H1 (cell line): ENCODE measurements around the gene RGS8. TPM values are rescaled to one million over a fixed set of nuclear protein-coding genes. Genes with fewer than 3 reads are reported as not detected.

ENCODE experiments used
- CHD7 ChIP-seq: fragments of 300-600 bp; sonication (generic); IDR thresholded peaks from 2 replicates; pipeline ENCODE4 v1.7.1; 2012; ENCODE audit warnings: low read length, moderate library complexity, mild to moderate bottlenecking, inconsistent platforms; ENCODE audit not compliant: insufficient replicate concordance
- GABPA ChIP-seq: IDR thresholded peaks from 2 replicates; pipeline ENCODE4 v1.6.1; 2011; ENCODE audit warnings: mild to moderate bottlenecking, low read length, moderate library complexity, borderline replicate concordance; ENCODE audit not compliant: insufficient read depth
- HDAC2 ChIP-seq, 2 experiments: fragments of 300-600 bp in 1 of 2; sonication (generic) in 1 of 2; IDR thresholded peaks; 2 replicates each; pipeline ENCODE4 v1.6.1; 2011 to 2012; ENCODE audit warnings: low read depth in 2 of 2, low read length in 2 of 2, mild to moderate bottlenecking in 2 of 2, moderate library complexity in 2 of 2, borderline replicate concordance in 1 of 2, inconsistent platforms in 1 of 2
- RAD21 ChIP-seq, 2 experiments: IDR thresholded peaks in 1 of 2; conservative IDR thresholded peaks in 1 of 2; 2 replicates each; pipeline ENCODE4 v1.6.1; 2011; ENCODE audit warnings: low read depth in 2 of 2, low read length in 2 of 2, improper control_type of control experiment in 1 of 2, inconsistent platforms in 1 of 2, mild to moderate bottlenecking in 1 of 2, moderate library complexity in 1 of 2
- TCF12 ChIP-seq: IDR thresholded peaks from 2 replicates; pipeline ENCODE4 v1.6.1; 2011; ENCODE audit warnings: low read depth, mild to moderate bottlenecking, low read length
- polyA plus RNA-seq, 7 experiments: library from polyadenylated mRNA; depleted of rRNA in 3 of 7; stranded (reverse) in 5 of 7; unstranded in 2 of 7; fragments of >200 nt in 5 of 7; fragments of 200-250 nt in 2 of 7; gene quantifications; 1 replicate in 5 of 7; 2 replicates in 1 of 7; 4 replicates in 1 of 7; pipeline versions ENCODE4 v1.2.1 to v1.2.3, GENCODE V29; 2011 to 2013; ENCODE audit warnings: missing spikeins in 2 of 7, mixed read lengths in 2 of 7
- total RNA-seq: library from RNA; stranded (reverse); fragmentation: NEBNext Ultra II Directional; extraction: Animal tissue kit (Norgen Biotek cat#: 25700); gene quantifications from 2 replicates; pipeline ENCODE4 v1.2.1, GENCODE V29; 2021

RGS8 gene
- total and polyA plus RNA-seq, 2 of the 8 experiments (the other 6 are each of a cell fraction or from before 2014, with no cell fraction given), result 0.13 to 0.23 TPM

GRCh38 chr1:182731852-182732575 lies 47.6 kb upstream of the RGS8 start (continued):
- TF ChIP-seq CHD7, result no peak
- TF ChIP-seq HDAC2 (IDR thresholded peaks at IDR 0.05; ENCODE audit: borderline replicate concordance in 1 of 2, low read depth in 2 of 2, low read length in 2 of 2), result no peak
- no peak for TF ChIP-seq RAD21 (IDR thresholded peaks at IDR 0.05 in 1 of 2, conservative IDR thresholded peaks at IDR 0.05 in 1 of 2; ENCODE audit: low read depth in 2 of 2, low read length in 2 of 2)
- TF ChIP-seq TCF12, result no peak
- no peak for TF ChIP-seq GABPA
